KMS-11 (cell line): Measurements from ENCODE around the gene LGALS12.

ENCODE experiments used
- H2AFZ ChIP-seq: fragments of 200-600 bp; sonication (generic); 2 replicates; pipeline ENCODE4 v1.6.1; 2016; ENCODE audit warnings: antibody characterized with exemption, mixed run types, low read depth
- H3K27ac ChIP-seq: fragments of 200-600 bp; sonication (generic); 2 replicates; pipeline ENCODE4 v1.6.1; 2016; ENCODE audit warnings: mild to moderate bottlenecking, mixed run types
- H3K27me3 ChIP-seq: fragments of 200-600 bp; sonication (generic); 2 replicates; pipeline ENCODE4 v1.6.1; 2017; ENCODE audit warnings: mild to moderate bottlenecking, low read depth, mixed run types, moderate library complexity; ENCODE audit not compliant: insufficient read depth
- H3K36me3 ChIP-seq: fragments of 200-600 bp; sonication (generic); 2 replicates; pipeline ENCODE4 v1.6.1; 2017; ENCODE audit warnings: mild to moderate bottlenecking, mixed run types; ENCODE audit not compliant: insufficient read depth
- H3K4me1 ChIP-seq: fragments of 200-600 bp; sonication (generic); 2 replicates; pipeline ENCODE4 v1.6.1; 2016; ENCODE audit warnings: mild to moderate bottlenecking, low read depth, mixed run types; ENCODE audit not compliant: poor library complexity, severe bottlenecking
- H3K4me2 ChIP-seq: fragments of 200-600 bp; sonication (generic); 2 replicates; pipeline ENCODE4 v1.7.0; 2016; ENCODE audit warnings: mild to moderate bottlenecking, mixed run types
- H3K4me3 ChIP-seq: fragments of 200-600 bp; sonication (generic); IDR thresholded peaks from 2 replicates; pipeline ENCODE4 v1.6.1; 2017; ENCODE audit warnings: low read depth, low read length, mixed read lengths; ENCODE audit not compliant: insufficient read depth
- H3K79me2 ChIP-seq: fragments of 200-600 bp; sonication (generic); 2 replicates; pipeline ENCODE4 v1.6.1; 2016; ENCODE audit warnings: low read depth, mixed run types; ENCODE audit not compliant: insufficient read depth
- H3K9ac ChIP-seq: fragments of 200-600 bp; sonication (generic); 2 replicates; pipeline ENCODE4 v1.6.1; 2016; ENCODE audit warnings: mild to moderate bottlenecking, mixed run types
- H4K20me1 ChIP-seq: fragments of 200-600 bp; sonication (generic); 2 replicates; pipeline ENCODE4 v1.6.1; 2016; ENCODE audit warnings: mild to moderate bottlenecking, mixed run types; ENCODE audit not compliant: insufficient read depth
- TF ChIP-seq, protein P1 (sequence below): fragments of 200-600 bp; sonication (generic); conservative IDR thresholded peaks from 2 replicates; pipeline ENCODE4 v1.6.1; 2017; ENCODE audit warnings: low read depth, mild to moderate bottlenecking, antibody characterized with exemption, low read length, moderate library complexity, mixed read lengths

Gene LGALS12

DNA sequence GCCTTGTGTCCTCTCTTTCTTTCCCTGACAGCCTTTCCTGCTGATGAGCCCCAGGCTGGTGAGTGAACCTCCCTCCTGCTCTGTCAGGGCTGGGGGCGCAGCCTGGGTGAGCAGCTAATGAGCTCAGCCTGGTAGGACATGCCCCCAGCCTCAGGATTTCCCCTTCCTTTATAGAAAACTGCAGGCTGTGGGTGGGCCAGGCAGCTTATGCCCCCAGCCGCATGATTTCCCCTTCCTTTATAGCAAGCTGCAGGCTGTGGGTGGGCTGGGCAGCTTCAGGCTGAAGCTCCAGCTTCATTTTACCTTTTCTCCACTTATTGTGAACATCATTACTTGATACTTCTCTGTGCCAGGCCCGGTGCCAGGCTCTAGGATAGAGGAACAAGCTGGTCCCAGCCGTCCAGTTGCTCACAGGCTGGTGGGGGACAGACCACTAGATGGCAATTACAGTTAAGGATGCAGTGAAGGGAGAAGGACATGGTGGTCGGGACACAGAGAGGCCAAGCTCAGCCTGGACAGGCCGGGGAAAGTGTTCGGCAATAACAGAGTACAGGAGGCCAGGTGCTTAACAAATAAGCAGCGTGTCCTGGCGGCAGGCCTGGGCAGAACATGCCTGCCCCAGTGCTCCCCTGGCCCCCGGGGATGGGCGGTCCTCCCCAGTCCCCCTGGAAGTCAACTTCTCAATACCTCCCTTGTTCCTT is 5.3 kb downstream of the LGALS12 start:
- Histone ChIP-seq H2AFZ (no peak overlapping the region), H3K4me2 (no peak overlapping the region)

DNA sequence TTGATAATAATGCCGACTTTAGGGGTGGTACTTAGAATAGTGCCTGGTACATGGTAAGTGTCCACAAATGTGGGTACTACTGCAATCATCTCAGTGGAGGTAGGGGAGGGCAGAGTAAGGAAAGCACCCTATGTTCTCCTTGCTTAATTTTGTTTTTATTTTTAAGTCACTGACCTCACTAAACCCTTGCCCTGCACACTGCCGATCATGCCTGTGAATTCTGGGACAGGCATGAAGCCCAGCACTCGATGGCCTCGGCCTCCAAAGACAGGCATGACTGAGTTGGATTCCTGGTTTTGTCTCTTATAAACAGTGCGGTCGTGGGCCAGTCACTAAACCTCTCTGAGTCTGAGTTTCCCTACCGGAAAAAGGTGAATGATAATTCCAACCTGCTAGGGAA is 6.9 kb downstream of the LGALS12 start:
- H3K9ac ChIP-seq: no peak overlapping the region
- TF ChIP-seq, protein P1, sequence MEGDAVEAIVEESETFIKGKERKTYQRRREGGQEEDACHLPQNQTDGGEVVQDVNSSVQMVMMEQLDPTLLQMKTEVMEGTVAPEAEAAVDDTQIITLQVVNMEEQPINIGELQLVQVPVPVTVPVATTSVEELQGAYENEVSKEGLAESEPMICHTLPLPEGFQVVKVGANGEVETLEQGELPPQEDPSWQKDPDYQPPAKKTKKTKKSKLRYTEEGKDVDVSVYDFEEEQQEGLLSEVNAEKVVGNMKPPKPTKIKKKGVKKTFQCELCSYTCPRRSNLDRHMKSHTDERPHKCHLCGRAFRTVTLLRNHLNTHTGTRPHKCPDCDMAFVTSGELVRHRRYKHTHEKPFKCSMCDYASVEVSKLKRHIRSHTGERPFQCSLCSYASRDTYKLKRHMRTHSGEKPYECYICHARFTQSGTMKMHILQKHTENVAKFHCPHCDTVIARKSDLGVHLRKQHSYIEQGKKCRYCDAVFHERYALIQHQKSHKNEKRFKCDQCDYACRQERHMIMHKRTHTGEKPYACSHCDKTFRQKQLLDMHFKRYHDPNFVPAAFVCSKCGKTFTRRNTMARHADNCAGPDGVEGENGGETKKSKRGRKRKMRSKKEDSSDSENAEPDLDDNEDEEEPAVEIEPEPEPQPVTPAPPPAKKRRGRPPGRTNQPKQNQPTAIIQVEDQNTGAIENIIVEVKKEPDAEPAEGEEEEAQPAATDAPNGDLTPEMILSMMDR: no peak
- H3K4me3 ChIP-seq: no peak overlapping the region
- H3K4me2 ChIP-seq: no peak overlapping the region
- no peak overlapping the region for H3K27ac ChIP-seq
- no peaks in the 10 kb centered on the region for H3K79me2 ChIP-seq
- no peaks in the 10 kb centered on the region for H4K20me1 ChIP-seq
- no peaks in the 10 kb centered on the region for H3K36me3 ChIP-seq
- no peaks in the 10 kb centered on the region for H3K27me3 ChIP-seq
- H2AFZ ChIP-seq: no peak overlapping the region
- peaks cover 9% of the 10 kb centered on the region for H3K4me1 ChIP-seq

More for the DNA sequence above, 5.3 kb downstream of the LGALS12 start:
- TF ChIP-seq, protein P1: no peak
- Histone ChIP-seq H3K9ac (no peak overlapping the region), H4K20me1 (no peaks in the 10 kb centered on the region), H3K4me3 (no peak overlapping the region), H3K79me2 (no peaks in the 10 kb centered on the region), H3K4me1 (peaks cover 11% of the 10 kb centered on the region), H3K36me3 (no peaks in the 10 kb centered on the region), H3K27ac (no peak overlapping the region), H3K27me3 (no peaks in the 10 kb centered on the region)

DNA sequence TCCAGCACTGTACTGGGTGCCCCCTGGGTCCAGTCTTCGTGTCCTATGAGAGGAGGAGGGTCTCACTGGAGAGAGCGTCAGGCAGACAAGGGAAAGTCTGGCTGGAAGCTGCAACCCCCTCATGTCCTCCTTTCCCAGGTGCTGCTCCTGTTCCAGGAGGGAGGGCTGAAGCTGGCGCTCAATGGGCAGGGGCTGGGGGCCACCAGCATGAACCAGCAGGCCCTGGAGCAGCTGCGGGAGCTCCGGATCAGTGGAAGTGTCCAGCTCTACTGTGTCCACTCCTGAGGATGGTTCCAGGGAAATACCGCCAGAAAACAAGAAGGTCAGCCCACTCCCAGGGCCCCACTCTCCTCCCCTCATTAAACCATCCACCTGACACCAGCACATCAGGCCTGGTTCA is 10.2 kb downstream of the LGALS12 start:
- TF ChIP-seq, protein P1: no peak
- no peaks in the 10 kb centered on the region for H3K36me3 ChIP-seq
- H3K27me3 ChIP-seq: no peaks in the 10 kb centered on the region
- H3K79me2 ChIP-seq: no peaks in the 10 kb centered on the region
- H2AFZ ChIP-seq: no peak overlapping the region
- H3K9ac ChIP-seq: no peak overlapping the region
- no peaks in the 10 kb centered on the region for H4K20me1 ChIP-seq
- H3K27ac ChIP-seq: no peak overlapping the region
- H3K4me1 ChIP-seq: peaks cover 26% of the 10 kb centered on the region
- no peak overlapping the region for H3K4me2 ChIP-seq
- no peak overlapping the region for H3K4me3 ChIP-seq

DNA sequence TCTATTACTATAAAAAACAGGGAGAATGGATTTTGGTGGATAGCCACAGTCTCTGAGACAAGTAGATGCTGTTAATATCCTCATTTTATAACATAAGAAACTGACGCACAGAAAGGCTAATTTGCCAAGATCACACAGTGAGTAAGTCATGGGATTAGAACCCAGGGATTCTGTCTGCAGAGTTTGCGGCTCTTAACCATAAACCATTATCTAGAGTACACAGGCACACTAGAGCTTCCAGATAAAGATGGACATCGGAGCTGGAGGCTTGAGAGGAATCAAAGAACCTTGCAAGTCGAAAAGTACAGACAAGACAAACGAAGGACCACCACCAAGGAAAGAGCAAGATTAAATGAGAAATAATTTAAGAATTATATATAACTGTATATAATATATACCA is 11.3 kb downstream of the LGALS12 start:
- Histone ChIP-seq H3K4me3 (no peak overlapping the region), H3K9ac (no peak overlapping the region), H3K27me3 (no peaks in the 10 kb centered on the region), H3K4me2 (no peak overlapping the region), H4K20me1 (no peaks in the 10 kb centered on the region), H2AFZ (no peak overlapping the region), H3K4me1 (peaks cover 35% of the 10 kb centered on the region), H3K79me2 (no peaks in the 10 kb centered on the region), H3K36me3 (no peaks in the 10 kb centered on the region), H3K27ac (no peak overlapping the region)
- TF ChIP-seq, protein P1: no peak
